Esophagus squamous epithelium (tissue), 5 donors: ENCODE data around the gene CDH12. TPM values are rescaled to one million over a fixed set of nuclear protein-coding genes. Genes with fewer than 3 reads are reported as not detected.

Experiments used
- DNase-seq: peaks from one replicate; lab custom pipeline; 2025; lab: John Stamatoyannopoulos, UW
- H3K27ac ChIP-seq, 4 donors: fragments of 200-600 bp; sonication (generic); one replicate each; pipeline ENCODE4 v1.5.1; 2016 to 2019; ENCODE audit warnings: mild to moderate bottlenecking in 1 of 4
- H3K27me3 ChIP-seq, 4 donors: fragments of 200-600 bp; sonication (generic); 1 replicate in 3 of 4; 2 replicates in 1 of 4; pipeline versions ENCODE4 v1.5.1 to v1.6.0; 2017 to 2021; ENCODE audit warnings: antibody characterized with exemption in 1 of 4
- H3K36me3 ChIP-seq, 3 donors: fragments of 200-600 bp; sonication (generic); one replicate each; pipeline ENCODE4 v1.5.1; 2016 to 2019
- H3K4me1 ChIP-seq, 3 donors: fragments of 200-600 bp; sonication (generic); one replicate each; pipeline ENCODE4 v1.5.1; 2017 to 2019
- H3K4me3 ChIP-seq, 4 donors: fragments of 200-600 bp; sonication (generic); 1 replicate in 3 of 4; 2 replicates in 1 of 4; pipeline ENCODE4 v1.5.1; 2016 to 2019; ENCODE audit warnings: mild to moderate bottlenecking in 2 of 4, moderate library complexity in 1 of 4
- H3K9me3 ChIP-seq, 3 donors: fragments of 200-600 bp; sonication (generic); one replicate each; pipeline ENCODE4 v1.5.1; 2016 to 2019
- POLR2A ChIP-seq, 4 donors: fragments of 450-650 bp; IDR thresholded peaks; one replicate each; pipeline ENCODE4 v1.6.1; 2017; ENCODE audit warnings: antibody characterized with exemption in 4 of 4, mild to moderate bottlenecking in 4 of 4, moderate library complexity in 3 of 4
- WGBS, 2 donors: methylation state at CpG; one replicate each; pipeline ENCODE4 v1.1.5; 2018; 5-methylcytosine and 5-hydroxymethylcytosine counted together
- intact Hi-C: fragments of 100-400 bp; cut with DNase I; formaldehyde crosslinking; loops from one replicate; pipeline ENCODE4 v1.15.0; 2022
- total RNA-seq, 4 donors: library from RNA; depleted of rRNA; stranded (reverse); fragments of >200 nt; gene quantifications; one replicate each; pipeline ENCODE4 v1.1.0, GENCODE V29; 2016
- TF ChIP-seq, protein P1 (sequence below), 6 experiments: fragments of 450-650 bp in 4 of 6; fragments of 200-600 bp in 2 of 6; sonication (generic) in 2 of 6; IDR thresholded peaks; one replicate each; pipeline ENCODE4 v1.5.1; 2016 to 2019; ENCODE audit warnings: antibody characterized with exemption in 6 of 6, mild to moderate bottlenecking in 4 of 6, moderate library complexity in 4 of 6
- donor health status: DM: yes; HTN: yes; CAD: no.

Gene CDH12
- total RNA-seq, 4 donors from 2014 or later = not detected

DNA sequence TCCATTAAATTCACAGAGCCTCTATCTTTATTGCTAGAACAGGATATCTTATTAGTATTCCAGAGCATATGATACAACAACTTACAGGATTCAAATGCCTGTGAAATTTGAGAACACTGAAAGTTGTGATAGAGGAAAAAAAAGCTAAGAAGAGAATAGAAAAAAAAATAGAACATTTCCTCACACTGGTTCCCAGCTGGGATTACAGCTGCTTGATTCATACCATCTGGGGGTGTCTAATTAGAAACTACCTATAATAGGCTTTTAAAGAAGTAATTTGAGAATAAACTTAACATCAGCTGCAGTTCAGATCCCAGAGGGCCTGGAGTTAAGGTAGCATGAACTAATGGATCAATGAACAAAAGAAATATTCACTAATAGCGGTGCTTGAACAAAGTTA is 922.0 kb downstream of the CDH12 start:
- Histone ChIP-seq H3K4me3 (no peak overlapping the region), H3K27ac (no peak overlapping the region), H3K9me3 (no peaks in the 10 kb centered on the region), H3K4me1 (no peaks in the 10 kb centered on the region), H3K27me3 (no peaks in the 10 kb centered on the region), H3K36me3 (no peaks in the 10 kb centered on the region)
- intact Hi-C loops = no loop called here
- DNase-seq = no peak
- TF ChIP-seq POLR2A (IDR thresholded peaks at IDR 0.05) = no peak
- TF ChIP-seq, protein P1, sequence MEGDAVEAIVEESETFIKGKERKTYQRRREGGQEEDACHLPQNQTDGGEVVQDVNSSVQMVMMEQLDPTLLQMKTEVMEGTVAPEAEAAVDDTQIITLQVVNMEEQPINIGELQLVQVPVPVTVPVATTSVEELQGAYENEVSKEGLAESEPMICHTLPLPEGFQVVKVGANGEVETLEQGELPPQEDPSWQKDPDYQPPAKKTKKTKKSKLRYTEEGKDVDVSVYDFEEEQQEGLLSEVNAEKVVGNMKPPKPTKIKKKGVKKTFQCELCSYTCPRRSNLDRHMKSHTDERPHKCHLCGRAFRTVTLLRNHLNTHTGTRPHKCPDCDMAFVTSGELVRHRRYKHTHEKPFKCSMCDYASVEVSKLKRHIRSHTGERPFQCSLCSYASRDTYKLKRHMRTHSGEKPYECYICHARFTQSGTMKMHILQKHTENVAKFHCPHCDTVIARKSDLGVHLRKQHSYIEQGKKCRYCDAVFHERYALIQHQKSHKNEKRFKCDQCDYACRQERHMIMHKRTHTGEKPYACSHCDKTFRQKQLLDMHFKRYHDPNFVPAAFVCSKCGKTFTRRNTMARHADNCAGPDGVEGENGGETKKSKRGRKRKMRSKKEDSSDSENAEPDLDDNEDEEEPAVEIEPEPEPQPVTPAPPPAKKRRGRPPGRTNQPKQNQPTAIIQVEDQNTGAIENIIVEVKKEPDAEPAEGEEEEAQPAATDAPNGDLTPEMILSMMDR (IDR thresholded peaks at IDR 0.05) = no peak
- 82 to 85% methylated on average over 1 of the region's 1 CpG for WGBS, 2 donors

DNA sequence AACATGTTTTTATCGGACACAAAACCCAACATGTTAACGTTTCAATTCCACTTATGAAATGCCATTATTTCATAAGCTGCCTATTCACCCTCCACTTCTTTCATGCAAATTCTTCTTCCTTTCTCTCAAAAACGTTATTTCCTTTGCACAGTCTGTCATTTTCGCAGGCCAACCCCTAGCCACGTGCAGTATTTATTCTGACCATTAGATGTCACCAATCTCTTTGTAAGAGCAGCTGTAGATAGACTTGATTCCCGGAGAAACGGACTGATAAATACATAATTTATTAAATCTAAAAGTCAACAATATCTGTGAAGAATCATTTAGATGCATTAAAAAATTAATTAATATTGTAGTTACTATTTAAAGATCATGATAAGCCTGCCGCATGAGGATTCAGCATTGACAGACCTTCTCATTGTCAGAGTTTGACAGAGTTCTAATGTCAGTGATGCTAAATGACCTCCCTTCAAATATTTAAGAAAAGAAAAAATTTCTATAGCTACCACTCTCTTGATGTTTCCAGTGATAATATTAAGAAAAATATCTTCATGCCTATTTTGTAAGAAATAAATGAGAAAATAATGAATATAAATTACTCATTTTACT is 933.6 kb downstream of the CDH12 start:
- no peak for DNase-seq
- no peaks in the 10 kb centered on the region for H3K4me1 ChIP-seq
- H3K36me3 ChIP-seq = no peaks in the 10 kb centered on the region
- TF ChIP-seq POLR2A (IDR thresholded peaks at IDR 0.05) = no peak
- TF ChIP-seq, protein P1 (IDR thresholded peaks at IDR 0.05) = peak in 5 of 6 experiments; percentile 39 to 51 (median 44)
- intact Hi-C loops = no loop called here
- WGBS, 2 donors = 18 to 29% methylated on average over 8 of the region's 8 CpGs
- no peak overlapping the region for H3K27ac ChIP-seq
- no peaks in the 10 kb centered on the region for H3K27me3 ChIP-seq
- no peak overlapping the region for H3K4me3 ChIP-seq
- no peaks in the 10 kb centered on the region for H3K9me3 ChIP-seq

DNA sequence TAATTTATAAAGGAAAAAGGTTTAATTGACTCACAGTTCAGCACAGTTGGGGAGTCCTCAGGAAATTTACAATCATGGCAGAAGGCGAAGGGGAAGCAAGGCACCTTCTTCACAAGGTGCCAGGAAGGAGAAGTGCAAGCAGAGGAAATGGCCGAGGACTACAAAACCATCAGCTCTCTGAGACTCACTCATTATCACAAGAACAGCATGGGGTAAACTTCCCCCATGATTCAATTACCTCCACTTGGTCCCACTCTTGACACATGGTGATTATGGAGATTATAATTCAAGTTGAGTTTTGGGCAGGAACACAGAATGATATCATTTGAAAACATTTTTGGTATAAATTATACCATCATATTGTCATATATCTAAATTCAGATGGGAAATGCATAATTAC is 934.7 kb downstream of the CDH12 start:
- no peaks in the 10 kb centered on the region for H3K4me1 ChIP-seq
- H3K4me3 ChIP-seq = no peak overlapping the region
- TF ChIP-seq, protein P1 (IDR thresholded peaks at IDR 0.05) = no peak
- TF ChIP-seq POLR2A (IDR thresholded peaks at IDR 0.05) = no peak
- intact Hi-C loops = no loop called here
- no peak overlapping the region for H3K27ac ChIP-seq
- H3K36me3 ChIP-seq = no peaks in the 10 kb centered on the region
- no peaks in the 10 kb centered on the region for H3K9me3 ChIP-seq
- DNase-seq = no peak
- WGBS, 2 donors = 35 to 81% methylated on average over 2 of the region's 2 CpGs
- H3K27me3 ChIP-seq = no peaks in the 10 kb centered on the region

- intact Hi-C loops = no loop called here
- no peaks in the 10 kb centered on the region for H3K27me3 ChIP-seq
- no peak for TF ChIP-seq POLR2A (IDR thresholded peaks at IDR 0.05)
- TF ChIP-seq, protein P1 (IDR thresholded peaks at IDR 0.05) = no peak
- H3K36me3 ChIP-seq = no peaks in the 10 kb centered on the region
- no peak overlapping the region for H3K27ac ChIP-seq
- H3K9me3 ChIP-seq = no peaks in the 10 kb centered on the region
- no peak for DNase-seq
- H3K4me3 ChIP-seq = no peak overlapping the region
- no peaks in the 10 kb centered on the region for H3K4me1 ChIP-seq
Measured at GRCh38 chr5:21910731-21911130, 942.4 kb downstream of the CDH12 start.

GRCh38 chr5:21895766-21896350 is 957.3 kb downstream of the CDH12 start:
- no peaks in the 10 kb centered on the region for H3K9me3 ChIP-seq

More at GRCh38 chr5:21895766-21896350, 957.3 kb downstream of the CDH12 start:
- H3K4me1 ChIP-seq = no peaks in the 10 kb centered on the region
- TF ChIP-seq POLR2A (IDR thresholded peaks at IDR 0.05) = no peak
- TF ChIP-seq, protein P1 (IDR thresholded peaks at IDR 0.05) = no peak
- DNase-seq = no peak
- intact Hi-C loops = no loop called here
- 21 to 54% methylated on average over 3 of the region's 3 CpGs for WGBS, 2 donors
- no peaks in the 10 kb centered on the region for H3K27me3 ChIP-seq
- no peaks in the 10 kb centered on the region for H3K36me3 ChIP-seq
- no peak overlapping the region for H3K4me3 ChIP-seq
- no peak overlapping the region for H3K27ac ChIP-seq
